GM21723 (cell line): Measurements from ENCODE around the gene B4GALNT1.
"Not testable (repeated sequence)": the region's sequence is repeated elsewhere in the genome, so short reads cannot be mapped to it uniquely, and the experiment has no call there.

ENCODE experiments used
- ATAC-seq: cut with Tn5 transposase; IDR thresholded peaks from one replicate; pipeline ENCODE4 v1.9.1; 2021; ENCODE audit warnings: mild to moderate bottlenecking, moderate library complexity; ENCODE audit not compliant: unreplicated experiment

The B4GALNT1 gene

GRCh38 chr12:57632958-57633840 is at the start of gene B4GALNT1:
B4GALNT1 (minus strand) TSS chr12:57633201; CDS start chr12:57632132, 1,069 bp downstream.
- ATAC-seq: peak; percentile 81

- no peak for ATAC-seq
Observed at GRCh38 chr12:57679697-57680096, 46.7 kb upstream of the B4GALNT1 start.

- not testable (repeated sequence) for ATAC-seq
Observed at GRCh38 chr12:57677947-57678346, 44.9 kb upstream of the B4GALNT1 start.

- no peak for ATAC-seq
Observed at GRCh38 chr12:57674691-57675090, 41.7 kb upstream of the B4GALNT1 start.

DNA sequence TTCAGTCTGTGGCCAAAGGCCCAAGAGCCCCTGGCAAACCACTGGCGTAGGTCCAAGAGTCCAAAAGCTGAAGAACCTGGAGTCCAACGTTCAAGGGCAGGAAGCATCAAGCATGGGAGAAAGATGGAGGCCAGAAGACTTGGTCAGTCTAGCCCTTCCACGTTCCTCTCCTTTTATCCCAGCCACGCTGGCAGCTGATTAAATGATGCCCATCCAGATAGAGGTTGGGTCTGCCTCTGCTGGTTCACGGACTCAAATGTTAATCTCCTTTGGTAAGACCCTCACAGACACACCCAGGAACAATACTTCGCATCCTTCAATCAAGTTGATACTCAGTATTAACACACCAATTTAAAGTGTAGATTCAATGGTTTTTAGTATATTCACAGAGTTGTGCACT is 39.8 kb upstream of the B4GALNT1 start:
- no peak for ATAC-seq

- not testable (repeated sequence) for ATAC-seq
Observed at GRCh38 chr12:57671811-57672210, 38.8 kb upstream of the B4GALNT1 start.

DNA sequence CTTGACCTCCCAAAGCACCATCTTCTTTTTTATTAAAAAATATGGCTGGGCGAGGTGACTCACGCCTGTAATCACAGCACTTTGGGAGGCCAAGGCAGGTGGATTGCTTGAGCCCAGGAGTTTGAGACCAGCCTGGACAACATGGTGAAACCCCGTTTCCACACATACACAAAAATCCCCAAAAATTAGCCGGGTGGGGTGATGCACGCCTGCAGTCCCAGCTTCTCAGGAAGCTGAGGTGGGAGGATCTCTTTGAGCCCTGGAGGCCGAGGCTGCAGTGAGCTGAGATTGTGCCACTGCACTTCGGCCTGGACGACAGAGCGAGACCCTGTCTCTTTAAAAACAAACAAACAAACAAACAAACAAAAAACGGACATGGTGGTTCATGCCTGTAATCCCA is 36.7 kb upstream of the B4GALNT1 start:
- not testable (repeated sequence) for ATAC-seq

- no peak for ATAC-seq
Observed at GRCh38 chr12:57666897-57667296, 33.9 kb upstream of the B4GALNT1 start.

GRCh38 chr12:57665066-57665820 is 32.2 kb upstream of the B4GALNT1 start:
- not testable (repeated sequence) for ATAC-seq

DNA sequence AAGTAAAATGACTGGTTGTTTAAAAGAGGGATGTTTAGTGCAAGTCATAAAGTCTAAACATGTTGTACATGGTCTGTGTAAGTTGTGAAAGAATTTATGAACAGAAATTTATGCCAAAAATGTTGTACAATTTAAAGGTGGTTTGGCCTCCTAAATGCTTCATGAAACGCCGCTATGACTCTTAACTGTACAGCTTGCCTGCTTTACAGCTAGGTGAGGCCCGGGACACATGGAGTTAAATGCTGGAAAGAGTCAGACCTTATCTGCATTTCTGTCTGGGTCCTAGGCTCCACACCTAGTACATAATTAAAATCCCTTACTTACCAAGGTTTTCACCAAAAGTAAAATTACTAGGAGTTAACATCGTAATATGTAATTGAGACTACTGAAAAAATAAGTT is 28.4 kb upstream of the B4GALNT1 start:
- no peak for ATAC-seq

DNA sequence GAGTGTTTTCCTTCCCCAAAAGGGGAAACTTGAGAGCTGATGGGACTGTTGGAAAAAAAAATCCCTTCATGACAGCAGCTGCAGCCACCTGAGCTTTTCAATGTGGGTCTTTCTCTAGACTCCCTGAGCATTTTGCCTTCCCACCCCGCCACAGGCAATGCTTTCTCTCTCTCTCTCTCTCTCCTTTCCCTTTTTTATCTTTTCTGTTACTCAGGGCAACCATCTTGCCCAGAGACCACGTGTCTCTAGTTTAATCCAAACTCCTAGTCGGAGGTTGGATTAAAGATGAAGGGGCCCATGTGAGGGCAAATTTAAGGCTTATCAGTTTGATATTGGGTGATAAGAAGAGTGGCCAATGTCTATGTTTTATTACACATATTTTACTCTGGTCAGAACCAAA is 25.9 kb upstream of the B4GALNT1 start:
- ATAC-seq: no peak

- no peak for ATAC-seq
Observed at GRCh38 chr12:57657744-57658143, 24.7 kb upstream of the B4GALNT1 start.

DNA sequence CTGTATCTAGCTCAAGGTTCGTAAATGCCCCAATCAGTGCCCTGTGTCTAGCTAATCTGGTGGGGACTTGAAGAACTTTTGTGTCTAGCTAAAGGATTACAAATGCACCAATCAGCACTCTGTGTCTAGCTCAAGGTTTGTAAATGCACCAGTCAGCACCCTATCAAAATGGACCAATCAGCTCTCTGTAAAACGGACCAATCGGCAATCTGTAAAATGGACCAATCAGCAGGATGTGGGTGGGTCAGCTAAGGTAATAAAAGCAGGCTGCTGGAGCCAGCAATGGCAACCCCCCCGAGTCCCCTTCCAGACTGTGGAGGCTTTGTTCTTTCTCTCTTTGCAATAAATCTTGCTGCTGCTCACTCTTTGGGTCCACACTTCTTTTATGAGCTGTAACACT is 23.4 kb upstream of the B4GALNT1 start:
- ATAC-seq: not testable (repeated sequence)

- ATAC-seq: no peak
Observed at GRCh38 chr12:57655541-57656240, 22.7 kb upstream of the B4GALNT1 start.

DNA sequence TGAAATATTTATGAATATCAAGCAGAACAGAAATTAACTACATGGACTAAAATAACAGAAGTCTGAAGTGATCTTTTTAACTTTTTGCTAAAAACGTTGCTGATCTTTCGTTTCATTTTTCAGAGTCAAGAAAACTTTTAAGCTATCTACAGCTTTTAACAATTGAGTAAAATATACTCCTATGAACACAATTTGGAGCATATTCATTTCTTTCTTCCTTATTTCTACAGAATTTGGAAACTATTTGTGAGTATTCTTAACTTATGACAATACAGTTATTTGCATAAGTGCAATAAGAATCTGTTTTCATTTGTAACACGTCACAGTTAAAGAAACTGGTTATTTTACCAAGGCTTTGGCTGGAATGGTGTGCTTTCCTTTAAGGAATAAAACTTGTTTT is 21.0 kb upstream of the B4GALNT1 start:
- no peak for ATAC-seq

DNA sequence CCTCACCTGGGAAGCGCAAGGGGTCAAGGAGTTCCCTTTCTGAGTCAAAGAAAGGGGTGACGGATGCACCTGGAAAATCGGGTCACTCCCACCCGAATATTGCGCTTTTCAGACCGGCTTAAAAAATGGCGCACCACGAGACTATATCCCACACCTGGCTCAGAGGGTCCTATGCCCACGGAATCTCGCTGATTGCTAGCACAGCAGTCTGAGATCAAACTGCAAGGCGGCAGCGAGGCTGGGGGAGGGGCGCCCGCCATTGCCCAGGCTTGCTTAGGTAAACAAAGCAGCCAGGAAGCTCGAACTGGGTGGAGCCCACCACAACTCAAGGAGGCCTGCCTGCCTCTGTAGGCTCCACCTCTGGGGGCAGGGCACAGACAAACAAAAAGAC is 13.7 kb upstream of the B4GALNT1 start:
- ATAC-seq: not testable (repeated sequence)

GRCh38 chr12:57645990-57646658 is 13.1 kb upstream of the B4GALNT1 start:
- not testable (repeated sequence) for ATAC-seq

GRCh38 chr12:57641699-57642442 is 8.9 kb upstream of the B4GALNT1 start:
- ATAC-seq: no peak

- no peak for ATAC-seq
Observed at GRCh38 chr12:57640175-57641042, 7.4 kb upstream of the B4GALNT1 start.
